ENCODE measurements around the gene FBXO21.

DNA sequence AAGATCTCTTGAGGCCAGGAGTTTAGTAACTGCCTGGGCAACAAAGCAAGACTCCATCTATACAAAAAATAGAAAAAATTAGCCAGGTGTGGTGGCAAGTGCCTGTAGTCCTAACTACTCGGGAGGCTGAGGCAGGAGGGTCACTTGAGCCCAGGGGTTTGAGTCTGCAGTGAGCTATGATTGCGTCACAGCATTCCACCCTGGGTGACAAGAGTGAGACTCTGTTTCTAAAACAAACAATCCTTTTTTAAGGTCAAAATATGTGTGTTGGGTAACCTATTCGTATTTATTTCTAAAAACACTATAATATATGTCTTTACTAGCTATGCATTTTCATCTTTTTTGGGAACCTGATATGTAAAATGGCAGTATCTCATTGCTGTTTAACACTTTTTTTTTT lies 7.4 kb downstream of the FBXO21 start:
- no peak for TF ChIP-seq CTCF (IDR thresholded peaks at IDR 0.05; ENCODE audit: low read depth, low read length, poor library complexity, severe bottlenecking)
- TF ChIP-seq EZH2phosphoT487 (IDR thresholded peaks at IDR 0.05; ENCODE audit: borderline replicate concordance, low read length), result no peak

All from DOHH2 (cell line).